ENCODE data around the gene HDAC1. TPM values are rescaled to one million over a fixed set of nuclear protein-coding genes. Genes with fewer than 3 reads are reported as not detected.

Gene HDAC1
- total RNA-seq, 2 donors from 2014 or later, result 50.9 to 52.0 TPM

GRCh38 chr1:32336963-32337675, 45.2 kb downstream of the HDAC1 start:
- H3K36me3 ChIP-seq, result peaks cover 7% of the 10 kb centered on the region
- no peak for TF ChIP-seq CTCF (IDR thresholded peaks at IDR 0.05)
- ATAC-seq (ENCODE audit: insufficient number of reproducible peaks, low FRiP score, low read depth) (no peak), DNase-seq (ENCODE audit: low spot score) (no peak)
- H3K27ac ChIP-seq, result no peak overlapping the region
- no peaks in the 10 kb centered on the region for H3K9me3 ChIP-seq
- H3K4me3 ChIP-seq, result no peak overlapping the region
- H3K4me1 ChIP-seq (ENCODE audit: control insufficient read depth in 1 of 2, low read depth in 2 of 2), result peaks cover 5 to 19% of the 10 kb centered on the region in 2 donors
- H3K27me3 ChIP-seq (replicated peaks; ENCODE audit: insufficient read depth), result no peaks in the 10 kb centered on the region

- H3K4me3 ChIP-seq, result no peak overlapping the region
- no peak for TF ChIP-seq CTCF (IDR thresholded peaks at IDR 0.05)
- ATAC-seq (ENCODE audit: insufficient number of reproducible peaks, low FRiP score, low read depth), result no peak
- no peaks in the 10 kb centered on the region for H3K9me3 ChIP-seq
- H3K36me3 ChIP-seq, result no peaks in the 10 kb centered on the region
- no peak overlapping the region for H3K27ac ChIP-seq
- peaks cover 5 to 19% of the 10 kb centered on the region in 2 donors for H3K4me1 ChIP-seq (ENCODE audit: control insufficient read depth in 1 of 2, low read depth in 2 of 2)
- H3K27me3 ChIP-seq (replicated peaks; ENCODE audit: insufficient read depth), result no peaks in the 10 kb centered on the region
- no peak for DNase-seq (ENCODE audit: low spot score)
Observed at GRCh38 chr1:32337855-32338636, 46.2 kb downstream of the HDAC1 start.

GRCh38 chr1:32338637-32339145, 46.8 kb downstream of the HDAC1 start:
- Histone ChIP-seq H3K4me3 (no peak overlapping the region), H3K9me3 (no peaks in the 10 kb centered on the region), H3K36me3 (no peaks in the 10 kb centered on the region), H3K27ac (no peak overlapping the region), H3K4me1 (ENCODE audit: control insufficient read depth in 1 of 2, low read depth in 2 of 2) (peaks cover 5 to 19% of the 10 kb centered on the region in 2 donors), H3K27me3 (replicated peaks; ENCODE audit: insufficient read depth) (no peaks in the 10 kb centered on the region)
- no peak for ATAC-seq (ENCODE audit: insufficient number of reproducible peaks, low FRiP score, low read depth)
- no peak for DNase-seq (ENCODE audit: low spot score)
- TF ChIP-seq CTCF (IDR thresholded peaks at IDR 0.05), result no peak

- no peak overlapping the region for H3K4me3 ChIP-seq
- ATAC-seq (ENCODE audit: insufficient number of reproducible peaks, low FRiP score, low read depth) (no peak), DNase-seq (ENCODE audit: low spot score) (no peak)
- H3K4me1 ChIP-seq (ENCODE audit: control insufficient read depth in 1 of 2, low read depth in 2 of 2), result peaks cover 5 to 19% of the 10 kb centered on the region in 2 donors
- H3K36me3 ChIP-seq, result no peaks in the 10 kb centered on the region
- no peak for TF ChIP-seq CTCF (IDR thresholded peaks at IDR 0.05)
- no peaks in the 10 kb centered on the region for H3K27me3 ChIP-seq (replicated peaks; ENCODE audit: insufficient read depth)
- no peaks in the 10 kb centered on the region for H3K9me3 ChIP-seq
- no peak overlapping the region for H3K27ac ChIP-seq
Observed at GRCh38 chr1:32339363-32339978, 47.6 kb downstream of the HDAC1 start.
